ENCODE results near the gene ZHX3. TPM values are rescaled to one million over a fixed set of nuclear protein-coding genes. Genes with fewer than 3 reads are reported as not detected.

Gene ZHX3
- total RNA-seq, 8 experiments from 2014 or later: 6.6 to 20.6 (median 13.0) TPM

GRCh38 chr20:41229259-41229658 is 88.3 kb downstream of the ZHX3 start:
- Histone ChIP-seq H3K27ac (no peak overlapping the region), H3K4me3 (no peak overlapping the region), H3K4me1 (replicated peaks in 1 of 2) (peaks cover 16 to 24% of the 10 kb centered on the region in 2 donors)
- in situ Hi-C loops (cut with MboI; ENCODE audit: low pct_unique_long_range_greater_than_20kb in 2 of 9, low sequenced_read_pairs in 9 of 9, unreplicated experiment in 9 of 9): no loop called here
- ATAC-seq (replicated peaks in 6 of 8): peak in 1 of 8 experiments; percentile 2

- Histone ChIP-seq H3K27ac (no peak overlapping the region), H3K4me1 (replicated peaks in 1 of 2) (peaks cover 16 to 25% of the 10 kb centered on the region in 2 donors), H3K4me3 (no peak overlapping the region)
- no peak for ATAC-seq (replicated peaks in 6 of 8)
- in situ Hi-C loops (cut with MboI; ENCODE audit: low pct_unique_long_range_greater_than_20kb in 2 of 9, low sequenced_read_pairs in 9 of 9, unreplicated experiment in 9 of 9): no loop called here
These were observed 88.7 kb downstream of the ZHX3 start for GRCh38 chr20:41228858-41229257.

- in situ Hi-C loops (cut with MboI; ENCODE audit: low pct_unique_long_range_greater_than_20kb in 2 of 9, low sequenced_read_pairs in 9 of 9, unreplicated experiment in 9 of 9): no loop called here
These were observed 91.1 kb downstream of the ZHX3 start for GRCh38 chr20:41226426-41226825.

GRCh38 chr20:41225091-41225490 is 92.4 kb downstream of the ZHX3 start:
- in situ Hi-C loops (cut with MboI; ENCODE audit: low pct_unique_long_range_greater_than_20kb in 2 of 9, low sequenced_read_pairs in 9 of 9, unreplicated experiment in 9 of 9): no loop called here
- WGBS, 10 experiments: 50 to 100% (median 100%) methylated on average over 1 of the region's 1 CpG; no CpG with 5 or more reads in 1 of the 10 experiments
- ATAC-seq (replicated peaks in 6 of 8): no peak
- Histone ChIP-seq H3K4me1 (replicated peaks in 1 of 2) (peaks cover 15 to 19% of the 10 kb centered on the region in 2 donors), H3K27ac (no peak overlapping the region), H3K4me3 (no peak overlapping the region)

More at GRCh38 chr20:41226426-41226825, 91.1 kb downstream of the ZHX3 start:
- 75 to 100% (median 87%) methylated on average over 1 of the region's 1 CpG; no CpG with 5 or more reads in 2 of the 10 experiments for WGBS, 10 experiments
- Histone ChIP-seq H3K4me3 (no peak overlapping the region), H3K27ac (no peak overlapping the region), H3K4me1 (replicated peaks in 1 of 2) (peaks cover 15 to 25% of the 10 kb centered on the region in 2 donors)
- no peak for ATAC-seq (replicated peaks in 6 of 8)

- WGBS, 10 experiments: 88 to 100% (median 100%) methylated on average over 1 of the region's 1 CpG; no CpG with 5 or more reads in 2 of the 10 experiments
- ATAC-seq (replicated peaks in 6 of 8): no peak
- in situ Hi-C loops (cut with MboI; ENCODE audit: low pct_unique_long_range_greater_than_20kb in 2 of 9, low sequenced_read_pairs in 9 of 9, unreplicated experiment in 9 of 9): no loop called here
- H3K27ac ChIP-seq: no peak overlapping the region
- H3K4me1 ChIP-seq (replicated peaks in 1 of 2): peaks cover 15 to 19% of the 10 kb centered on the region in 2 donors
- no peak overlapping the region for H3K4me3 ChIP-seq
These were observed 93.2 kb downstream of the ZHX3 start for GRCh38 chr20:41224281-41224680.

- peak in 3 of 8 experiments; percentile 29 to 65 (median 48) for ATAC-seq (replicated peaks in 6 of 8)
- no peak overlapping the region for H3K27ac ChIP-seq
- peaks cover 15 to 19% of the 10 kb centered on the region in 2 donors for H3K4me1 ChIP-seq (replicated peaks in 1 of 2)
- no peak overlapping the region for H3K4me3 ChIP-seq
- in situ Hi-C loops (cut with MboI; ENCODE audit: low pct_unique_long_range_greater_than_20kb in 2 of 9, low sequenced_read_pairs in 9 of 9, unreplicated experiment in 9 of 9): no loop called here
These were observed 94.4 kb downstream of the ZHX3 start for GRCh38 chr20:41223112-41223511.

GRCh38 chr20:41222703-41223102 is 94.8 kb downstream of the ZHX3 start:
- H3K27ac ChIP-seq: no peak overlapping the region
- in situ Hi-C loops (cut with MboI; ENCODE audit: low pct_unique_long_range_greater_than_20kb in 2 of 9, low sequenced_read_pairs in 9 of 9, unreplicated experiment in 9 of 9): no loop called here
- peak in 1 of 8 experiments; percentile 50 for ATAC-seq (replicated peaks in 6 of 8)
- peaks cover 15 to 19% of the 10 kb centered on the region in 2 donors for H3K4me1 ChIP-seq (replicated peaks in 1 of 2)
- H3K4me3 ChIP-seq: no peak overlapping the region

- peak in 2 of 8 experiments; percentile 12 to 16 for ATAC-seq (replicated peaks in 6 of 8)
- WGBS, 10 experiments: 60 to 100% (median 100%) methylated on average over 1 of the region's 1 CpG; no CpG with 5 or more reads in 1 of the 10 experiments
- peaks cover 15 to 19% of the 10 kb centered on the region in 2 donors for H3K4me1 ChIP-seq (replicated peaks in 1 of 2)
- no peak overlapping the region for H3K27ac ChIP-seq
- no peak overlapping the region for H3K4me3 ChIP-seq
- in situ Hi-C loops (cut with MboI; ENCODE audit: low pct_unique_long_range_greater_than_20kb in 2 of 9, low sequenced_read_pairs in 9 of 9, unreplicated experiment in 9 of 9): no loop called here
These were observed 95.2 kb downstream of the ZHX3 start for GRCh38 chr20:41222296-41222695.

- H3K27ac ChIP-seq: no peak overlapping the region
- in situ Hi-C loops (cut with MboI; ENCODE audit: low pct_unique_long_range_greater_than_20kb in 2 of 9, low sequenced_read_pairs in 9 of 9, unreplicated experiment in 9 of 9): no loop called here
- 85 to 100% (median 86%) methylated on average over 1 to 5 of the region's 5 CpGs; no CpG with 5 or more reads in 6 of the 10 experiments for WGBS, 10 experiments
- H3K4me1 ChIP-seq (replicated peaks in 1 of 2): peaks cover 15 to 19% of the 10 kb centered on the region in 2 donors
- H3K4me3 ChIP-seq: no peak overlapping the region
- no peak for ATAC-seq (replicated peaks in 6 of 8)
These were observed 95.8 kb downstream of the ZHX3 start for GRCh38 chr20:41221614-41222218.

- Histone ChIP-seq H3K4me3 (no peak overlapping the region), H3K4me1 (replicated peaks in 1 of 2) (peaks cover 15 to 19% of the 10 kb centered on the region in 2 donors), H3K27ac (no peak overlapping the region)
- in situ Hi-C loops (cut with MboI; ENCODE audit: low pct_unique_long_range_greater_than_20kb in 2 of 9, low sequenced_read_pairs in 9 of 9, unreplicated experiment in 9 of 9): no loop called here
- ATAC-seq (replicated peaks in 6 of 8): no peak
- WGBS, 10 experiments: 88 to 100% (median 100%) methylated on average over 1 to 2 of the region's 2 CpGs
These were observed 97.7 kb downstream of the ZHX3 start for GRCh38 chr20:41219824-41220223.

- in situ Hi-C loops (cut with MboI; ENCODE audit: low pct_unique_long_range_greater_than_20kb in 2 of 9, low sequenced_read_pairs in 9 of 9, unreplicated experiment in 9 of 9): no loop called here
- Histone ChIP-seq H3K4me1 (replicated peaks in 1 of 2) (peaks cover 12 to 15% of the 10 kb centered on the region in 2 donors), H3K4me3 (no peak overlapping the region), H3K27ac (no peak overlapping the region)
- ATAC-seq (replicated peaks in 6 of 8): no peak
- WGBS, 10 experiments: 0 to 100% (median 91%) methylated on average over 1 to 2 of the region's 2 CpGs
These were observed 99.1 kb downstream of the ZHX3 start for GRCh38 chr20:41218466-41218865.

GRCh38 chr20:41217422-41217821 is 100.1 kb downstream of the ZHX3 start:
- Histone ChIP-seq H3K4me3 (no peak overlapping the region), H3K4me1 (replicated peaks in 1 of 2) (peaks cover 4 to 7% of the 10 kb centered on the region in 2 donors), H3K27ac (no peak overlapping the region)
- WGBS, 10 experiments: 25 to 100% (median 89%) methylated on average over 1 to 5 of the region's 5 CpGs
- ATAC-seq (replicated peaks in 6 of 8): no peak
- in situ Hi-C loops (cut with MboI; ENCODE audit: low pct_unique_long_range_greater_than_20kb in 2 of 9, low sequenced_read_pairs in 9 of 9, unreplicated experiment in 9 of 9): no loop called here

- Histone ChIP-seq H3K4me3 (no peak overlapping the region), H3K4me1 (replicated peaks in 1 of 2) (no peaks in the 10 kb centered on the region), H3K27ac (no peak overlapping the region)
- no peak for ATAC-seq (replicated peaks in 6 of 8)
- in situ Hi-C loops (cut with MboI; ENCODE audit: low pct_unique_long_range_greater_than_20kb in 2 of 9, low sequenced_read_pairs in 9 of 9, unreplicated experiment in 9 of 9): no loop called here
- WGBS, 10 experiments: 80 to 100% (median 100%) methylated on average over 1 to 3 of the region's 3 CpGs; no CpG with 5 or more reads in 2 of the 10 experiments
These were observed 102.9 kb downstream of the ZHX3 start for GRCh38 chr20:41214666-41215065.

GRCh38 chr20:41214202-41214601 is 103.3 kb downstream of the ZHX3 start:
- Histone ChIP-seq H3K4me1 (replicated peaks in 1 of 2) (no peaks in the 10 kb centered on the region), H3K27ac (no peak overlapping the region), H3K4me3 (no peak overlapping the region)
- no peak for ATAC-seq (replicated peaks in 6 of 8)
- in situ Hi-C loops (cut with MboI; ENCODE audit: low pct_unique_long_range_greater_than_20kb in 2 of 9, low sequenced_read_pairs in 9 of 9, unreplicated experiment in 9 of 9): no loop called here
- 67 to 100% (median 90%) methylated on average over 1 to 3 of the region's 3 CpGs; no CpG with 5 or more reads in 3 of the 10 experiments for WGBS, 10 experiments

Data from motor neuron (in vitro differentiated cells).